GM10266 (cell line): ENCODE data around the gene RNASE2.
"Not testable (repeated sequence)": the region's sequence is repeated elsewhere in the genome, so short reads cannot be mapped to it uniquely, and the experiment has no call there.

Source experiments
- DNase-seq: peaks from one replicate; pipeline ENCODE4 v3.0.0; 2012; ENCODE audit errors: extremely low spot score
- TF ChIP-seq, protein P1 (sequence below): IDR thresholded peaks from 2 replicates; pipeline ENCODE4 v1.5.1; 2012; ENCODE audit warnings: mild to moderate bottlenecking, low read depth; ENCODE audit not compliant: control insufficient read depth, insufficient read depth; ENCODE audit errors: missing control alignments

Gene RNASE2

DNA sequence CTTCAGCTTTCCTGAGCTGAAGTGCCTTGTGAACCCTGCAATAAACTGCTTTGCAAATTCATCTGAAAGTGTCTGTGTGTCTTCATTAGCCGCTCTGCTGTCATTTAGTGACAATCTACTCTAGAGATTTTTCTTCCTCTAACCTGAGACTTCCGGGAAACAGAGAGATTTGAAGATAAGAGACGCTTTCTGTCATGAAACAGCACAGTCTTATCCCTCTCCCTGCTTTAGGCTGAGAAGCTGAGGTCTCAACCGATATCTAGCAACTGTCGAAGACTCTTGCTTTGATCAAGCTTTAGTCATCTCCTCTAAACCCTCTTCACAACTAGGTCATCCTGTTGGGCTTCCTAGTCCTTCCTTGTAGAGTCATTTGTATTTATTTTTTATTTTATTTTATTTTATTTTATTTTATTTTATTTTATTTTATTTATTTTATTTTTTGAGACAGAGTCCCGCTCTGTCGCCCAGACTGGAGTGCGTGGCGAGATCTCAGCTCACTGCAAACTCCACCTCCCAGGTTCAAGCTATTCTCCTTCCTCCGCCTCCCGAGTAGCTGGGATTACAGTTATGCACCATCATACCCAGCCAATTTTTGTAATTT, 1.2 kb downstream of the RNASE2 start:
- no peak for DNase-seq
- TF ChIP-seq, protein P1, sequence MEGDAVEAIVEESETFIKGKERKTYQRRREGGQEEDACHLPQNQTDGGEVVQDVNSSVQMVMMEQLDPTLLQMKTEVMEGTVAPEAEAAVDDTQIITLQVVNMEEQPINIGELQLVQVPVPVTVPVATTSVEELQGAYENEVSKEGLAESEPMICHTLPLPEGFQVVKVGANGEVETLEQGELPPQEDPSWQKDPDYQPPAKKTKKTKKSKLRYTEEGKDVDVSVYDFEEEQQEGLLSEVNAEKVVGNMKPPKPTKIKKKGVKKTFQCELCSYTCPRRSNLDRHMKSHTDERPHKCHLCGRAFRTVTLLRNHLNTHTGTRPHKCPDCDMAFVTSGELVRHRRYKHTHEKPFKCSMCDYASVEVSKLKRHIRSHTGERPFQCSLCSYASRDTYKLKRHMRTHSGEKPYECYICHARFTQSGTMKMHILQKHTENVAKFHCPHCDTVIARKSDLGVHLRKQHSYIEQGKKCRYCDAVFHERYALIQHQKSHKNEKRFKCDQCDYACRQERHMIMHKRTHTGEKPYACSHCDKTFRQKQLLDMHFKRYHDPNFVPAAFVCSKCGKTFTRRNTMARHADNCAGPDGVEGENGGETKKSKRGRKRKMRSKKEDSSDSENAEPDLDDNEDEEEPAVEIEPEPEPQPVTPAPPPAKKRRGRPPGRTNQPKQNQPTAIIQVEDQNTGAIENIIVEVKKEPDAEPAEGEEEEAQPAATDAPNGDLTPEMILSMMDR: no peak

DNA sequence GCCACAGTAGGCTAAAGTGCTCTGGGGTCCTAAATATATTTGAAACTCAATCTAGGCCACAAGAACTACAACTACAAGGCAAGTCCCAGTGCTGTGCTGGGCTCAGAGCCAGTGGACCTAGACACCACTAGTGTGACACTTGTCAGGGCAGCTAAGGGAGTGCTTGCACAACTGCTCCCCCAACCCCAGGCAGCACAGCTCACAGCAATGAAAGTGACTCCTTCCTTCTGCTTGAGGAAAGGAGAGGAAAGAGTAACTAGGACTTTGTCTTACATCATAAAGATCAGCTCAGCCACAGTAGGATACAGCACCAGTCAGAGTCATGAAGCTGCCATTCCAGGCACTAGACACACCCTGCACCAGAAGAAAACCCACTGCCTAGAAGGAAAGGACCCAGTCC, 3.7 kb downstream of the RNASE2 start:
- not testable (repeated sequence) for DNase-seq

DNA sequence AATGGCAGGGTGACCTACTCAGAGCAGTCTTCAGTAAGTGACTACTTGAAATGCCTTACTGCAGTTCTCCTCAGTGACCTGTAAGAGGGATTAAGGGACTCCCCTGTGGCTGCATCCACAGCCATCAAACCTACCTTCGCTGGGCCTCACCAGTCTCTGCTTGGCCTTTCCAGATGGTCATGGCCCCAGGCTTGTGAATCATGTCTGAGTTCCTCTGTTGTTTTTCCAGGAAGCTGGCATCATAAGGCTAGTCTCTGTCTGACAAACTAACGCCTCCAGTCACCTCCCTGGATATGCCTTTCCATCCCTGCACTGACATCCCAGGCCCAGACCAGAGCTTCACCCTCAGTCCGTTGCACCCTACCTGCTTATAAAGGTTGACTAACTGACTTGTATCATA, 14.0 kb downstream of the RNASE2 start:
- no peak for DNase-seq
- TF ChIP-seq, protein P1: no peak

DNA sequence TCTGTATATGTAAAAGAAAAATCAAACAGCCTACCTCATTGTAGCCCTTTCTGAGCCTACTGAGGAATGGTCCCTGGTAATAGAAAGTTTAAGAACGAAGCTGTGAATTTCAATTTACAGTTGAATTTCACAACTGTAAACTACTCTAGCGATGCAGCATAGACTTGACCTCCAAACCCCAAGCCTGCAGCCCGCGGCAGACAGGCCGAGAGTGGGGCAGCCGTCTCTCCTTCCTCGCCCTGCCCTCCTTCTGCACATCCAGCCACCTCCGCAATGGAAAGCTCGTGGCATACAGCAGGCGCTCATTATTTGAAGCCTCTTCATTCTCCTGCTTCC, 15.3 kb downstream of the RNASE2 start:
- TF ChIP-seq, protein P1: no peak
- no peak for DNase-seq

DNA sequence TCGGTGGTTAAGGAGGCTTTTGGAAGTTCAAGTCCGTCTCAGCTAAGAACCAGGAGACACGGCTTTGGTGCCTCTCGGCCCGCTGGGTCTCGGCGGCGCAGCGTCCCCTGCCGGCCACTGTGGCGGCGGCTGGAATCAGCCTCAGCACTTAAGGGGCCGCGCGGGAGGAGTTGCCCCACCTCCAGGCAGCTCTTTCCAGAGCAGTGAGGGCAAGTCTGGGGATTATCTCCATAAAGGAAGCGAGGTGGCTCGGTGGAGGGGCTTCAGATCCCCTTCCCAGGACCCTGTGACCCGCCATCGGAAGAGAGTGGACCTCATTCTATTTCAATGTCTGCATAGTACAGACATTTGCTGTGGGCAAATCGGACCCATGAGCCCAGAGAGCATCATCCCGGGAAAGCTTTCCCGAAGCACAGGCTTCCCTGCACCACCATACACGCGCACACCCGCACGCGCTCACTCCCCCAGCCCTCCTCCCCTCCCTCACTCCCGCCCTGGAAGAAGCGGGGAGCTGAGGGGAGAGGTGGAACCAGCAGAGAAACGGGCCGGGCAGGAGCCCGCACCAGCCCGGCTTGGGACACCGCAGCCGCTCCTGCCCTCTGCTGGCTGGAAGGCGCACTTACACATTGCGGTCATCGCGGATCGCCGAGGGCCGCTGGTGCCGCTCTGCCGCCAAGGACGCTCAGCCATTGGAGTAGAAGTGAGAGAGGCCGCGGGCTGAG, 15.9 kb downstream of the RNASE2 start:
- TF ChIP-seq, protein P1: peak; percentile 96
- DNase-seq: peak; percentile 76

DNA sequence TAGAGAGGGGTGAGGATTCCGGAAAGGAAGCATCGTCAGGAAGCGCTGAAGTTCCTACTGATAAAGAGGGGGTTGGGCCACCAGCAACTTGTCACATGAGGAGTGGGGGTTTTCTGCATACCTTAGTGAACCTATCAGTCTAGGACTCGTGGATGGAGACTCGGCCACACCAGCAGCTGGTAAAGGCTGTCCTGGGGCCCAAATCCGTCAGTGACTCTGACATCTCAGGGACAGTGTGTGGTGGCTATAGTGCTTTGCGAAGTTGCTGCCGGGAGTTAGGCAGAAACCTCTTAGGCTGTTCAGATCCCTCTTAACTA, 16.4 kb downstream of the RNASE2 start:
- no peak for DNase-seq
- TF ChIP-seq, protein P1: no peak

DNA sequence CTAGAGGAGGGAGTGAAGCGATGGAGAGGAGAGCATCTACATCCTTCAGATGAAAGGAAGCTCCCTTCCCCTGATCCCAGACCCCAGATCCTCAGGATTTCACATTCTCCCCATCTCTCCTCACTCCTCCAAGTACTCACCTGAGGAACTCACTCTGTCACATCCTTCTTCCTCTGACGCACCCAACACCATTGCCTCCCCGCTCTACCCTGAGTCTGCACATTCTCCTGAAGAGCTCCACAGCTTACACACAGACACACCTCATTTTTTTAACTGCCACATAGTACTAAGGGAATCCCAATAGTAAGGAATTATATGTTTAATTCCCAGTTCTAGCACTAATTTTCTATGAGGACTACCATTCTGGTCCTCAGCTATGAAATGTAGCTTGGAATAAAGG, 18.2 kb downstream of the RNASE2 start:
- TF ChIP-seq, protein P1: no peak

DNA sequence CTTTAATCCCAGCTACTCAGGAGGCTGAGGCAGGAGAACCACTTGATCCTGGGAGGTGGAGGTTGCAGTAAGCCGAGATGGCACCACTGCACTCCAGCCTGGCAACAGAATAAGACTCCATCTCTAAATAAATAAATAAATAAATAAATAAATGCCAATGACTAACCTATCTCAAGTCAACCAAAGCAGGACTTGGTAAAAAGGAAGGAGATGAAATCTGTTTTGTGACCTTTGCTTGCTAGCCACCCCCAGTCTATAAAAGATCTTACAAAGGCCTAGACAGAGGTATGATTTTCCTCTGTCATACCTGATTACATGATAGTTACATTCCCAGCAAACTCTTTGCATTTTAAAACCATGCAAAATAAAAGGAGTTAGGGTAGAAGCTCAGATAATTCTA, 21.0 kb downstream of the RNASE2 start:
- DNase-seq: no peak
- TF ChIP-seq, protein P1: no peak

More for the DNA sequence above, 18.2 kb downstream of the RNASE2 start:
- no peak for DNase-seq
